ENCODE results near the gene RSPO3.

DNA sequence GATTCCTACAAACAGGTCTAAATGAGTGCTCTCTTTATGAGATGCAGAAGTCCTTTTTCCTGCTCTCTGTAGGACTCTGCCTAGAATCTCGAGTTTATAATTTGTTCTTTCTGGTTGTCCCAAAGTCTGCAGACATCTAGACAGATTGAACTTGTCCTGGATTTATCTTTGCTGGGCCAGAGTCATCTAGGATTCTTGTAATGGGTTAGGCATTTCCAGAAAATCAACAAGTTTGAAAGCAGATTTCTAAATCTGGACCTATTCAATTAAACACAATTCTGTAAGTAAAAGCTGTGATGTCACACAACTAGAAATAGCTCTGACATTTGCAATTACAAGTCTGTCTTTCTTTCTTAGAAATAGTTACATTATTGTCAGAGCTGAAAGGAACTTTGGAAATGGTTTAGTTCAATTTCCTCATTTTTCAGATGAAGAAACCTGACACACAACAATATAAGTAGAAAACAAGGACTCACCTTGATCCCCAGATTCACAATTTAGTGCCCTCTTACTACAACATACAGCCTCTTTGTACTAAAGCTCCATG is 4.2 kb upstream of the RSPO3 start:
- TF ChIP-seq, protein P1, sequence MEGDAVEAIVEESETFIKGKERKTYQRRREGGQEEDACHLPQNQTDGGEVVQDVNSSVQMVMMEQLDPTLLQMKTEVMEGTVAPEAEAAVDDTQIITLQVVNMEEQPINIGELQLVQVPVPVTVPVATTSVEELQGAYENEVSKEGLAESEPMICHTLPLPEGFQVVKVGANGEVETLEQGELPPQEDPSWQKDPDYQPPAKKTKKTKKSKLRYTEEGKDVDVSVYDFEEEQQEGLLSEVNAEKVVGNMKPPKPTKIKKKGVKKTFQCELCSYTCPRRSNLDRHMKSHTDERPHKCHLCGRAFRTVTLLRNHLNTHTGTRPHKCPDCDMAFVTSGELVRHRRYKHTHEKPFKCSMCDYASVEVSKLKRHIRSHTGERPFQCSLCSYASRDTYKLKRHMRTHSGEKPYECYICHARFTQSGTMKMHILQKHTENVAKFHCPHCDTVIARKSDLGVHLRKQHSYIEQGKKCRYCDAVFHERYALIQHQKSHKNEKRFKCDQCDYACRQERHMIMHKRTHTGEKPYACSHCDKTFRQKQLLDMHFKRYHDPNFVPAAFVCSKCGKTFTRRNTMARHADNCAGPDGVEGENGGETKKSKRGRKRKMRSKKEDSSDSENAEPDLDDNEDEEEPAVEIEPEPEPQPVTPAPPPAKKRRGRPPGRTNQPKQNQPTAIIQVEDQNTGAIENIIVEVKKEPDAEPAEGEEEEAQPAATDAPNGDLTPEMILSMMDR (IDR thresholded peaks at IDR 0.05; ENCODE audit: insufficient read depth, low read depth, low read length): no peak
- no peak for TF ChIP-seq EZH2 (IDR thresholded peaks at IDR 0.05; ENCODE audit: insufficient read depth, low read length)
